T-helper 1 cell treated with Interleukin-12 subunit alpha and Interleukin-12 subunit beta and Interleukin-4 antibody, amounts not matched to agents 30 ng/mL and 1 ng/mL, for 36 hours (primary cell): ENCODE measurements around the gene EPN1. TPM values are rescaled to one million over a fixed set of nuclear protein-coding genes. Genes with fewer than 3 reads are reported as not detected.

Source experiments
- intact Hi-C: fragments of 100-400 bp; cut with micrococcal nuclease; formaldehyde crosslinking; loops from one replicate; pipeline ENCODE4 v1.15.1; 2024
- total RNA-seq: library from RNA; stranded (reverse); gene quantifications from 2 replicates; pipeline ENCODE4 v1.2.3, GENCODE V29; 2022

EPN1 gene
- total RNA-seq, 1 donor from 2014 or later, result 55.9 TPM

DNA sequence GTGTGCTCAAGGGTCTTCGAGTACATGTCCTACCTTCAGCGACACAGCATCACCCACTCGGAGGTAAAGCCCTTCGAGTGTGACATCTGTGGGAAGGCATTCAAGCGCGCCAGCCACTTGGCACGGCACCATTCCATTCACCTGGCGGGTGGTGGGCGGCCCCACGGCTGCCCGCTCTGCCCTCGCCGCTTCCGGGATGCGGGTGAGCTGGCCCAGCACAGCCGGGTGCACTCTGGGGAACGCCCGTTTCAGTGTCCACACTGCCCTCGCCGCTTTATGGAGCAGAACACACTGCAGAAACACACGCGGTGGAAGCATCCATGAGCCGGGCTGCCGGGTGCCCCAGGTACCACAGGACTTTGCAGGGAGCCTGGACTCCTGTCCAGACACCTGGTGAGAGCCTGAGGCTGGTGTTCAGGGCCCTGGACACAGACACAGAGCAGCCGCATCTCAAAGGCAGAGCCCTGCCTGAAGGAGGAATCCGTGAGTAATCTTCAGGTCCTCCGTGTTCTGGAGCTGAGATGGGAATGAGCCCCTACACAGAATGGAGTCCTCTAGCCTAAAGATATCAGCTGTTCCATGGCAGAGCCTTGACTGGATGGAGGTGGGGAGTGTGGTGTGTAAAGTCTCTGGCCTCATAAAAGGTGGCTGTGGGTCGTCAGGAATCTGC is 30.0 kb upstream of the EPN1 start:
- intact Hi-C loops, result loop anchor here (5.0 kb wide), 2 partner anchors 258 to 1443 kb away; partner anchors contain the start of genes RPL28 and RPS9

DNA sequence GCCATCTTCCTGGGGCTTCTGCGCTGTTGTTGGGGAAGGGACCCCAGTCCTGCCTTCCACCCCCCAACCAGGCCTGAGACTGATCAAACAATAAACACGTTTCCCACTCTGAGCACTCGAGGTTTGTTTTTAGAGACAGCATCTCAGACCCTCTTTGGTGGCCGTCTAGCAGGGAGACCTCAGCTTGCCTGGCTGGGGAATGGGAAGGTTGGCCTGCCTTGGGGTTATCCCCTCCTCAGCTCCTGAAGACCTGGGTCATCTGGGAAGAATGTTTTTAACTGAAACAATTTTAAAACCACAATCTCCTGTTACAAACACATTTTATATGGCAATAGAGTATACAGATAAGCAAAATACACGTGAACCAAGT is 29.5 kb upstream of the EPN1 start:
- intact Hi-C loops, result no loop called here

DNA sequence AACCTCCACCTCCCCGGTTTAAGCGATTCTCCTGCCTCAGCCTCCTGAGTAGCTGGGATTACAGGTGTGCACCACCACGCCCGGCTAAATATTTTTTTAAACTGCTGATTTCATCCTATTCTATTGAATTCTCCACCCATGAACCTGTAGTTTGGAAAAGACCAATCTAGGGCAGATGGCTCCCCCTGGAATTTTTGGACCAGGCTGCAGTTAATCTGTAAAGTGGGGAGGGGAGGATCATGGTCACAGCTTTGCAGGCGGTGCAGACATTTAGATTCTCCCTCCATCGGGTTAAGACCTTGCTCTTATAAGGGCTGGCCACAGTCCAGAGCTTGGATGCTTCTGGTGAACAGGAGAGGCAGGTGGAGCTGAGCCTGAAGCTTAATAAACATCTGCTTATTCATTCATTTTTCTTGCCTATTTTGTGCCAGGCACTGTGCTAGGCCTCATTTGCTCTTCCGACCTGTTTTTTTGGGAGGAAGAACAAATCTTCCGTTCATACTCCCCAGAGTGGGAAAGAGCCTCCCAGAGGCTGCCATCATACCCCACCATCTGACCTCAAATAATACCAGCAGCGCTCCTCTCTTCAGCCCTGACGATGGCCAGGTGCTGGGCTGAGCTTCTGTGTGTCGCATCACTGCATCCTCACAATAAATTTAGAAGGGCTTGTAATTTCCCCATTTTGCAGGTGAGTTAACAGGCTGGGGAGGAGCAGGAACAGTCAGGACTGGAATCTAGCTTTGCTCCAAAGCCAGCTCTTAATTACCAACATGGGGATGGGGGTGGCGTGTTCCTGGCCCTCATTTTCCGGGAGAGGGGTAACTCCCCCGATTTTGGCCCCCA is 27.9 kb upstream of the EPN1 start:
- intact Hi-C loops, result no loop called here

DNA sequence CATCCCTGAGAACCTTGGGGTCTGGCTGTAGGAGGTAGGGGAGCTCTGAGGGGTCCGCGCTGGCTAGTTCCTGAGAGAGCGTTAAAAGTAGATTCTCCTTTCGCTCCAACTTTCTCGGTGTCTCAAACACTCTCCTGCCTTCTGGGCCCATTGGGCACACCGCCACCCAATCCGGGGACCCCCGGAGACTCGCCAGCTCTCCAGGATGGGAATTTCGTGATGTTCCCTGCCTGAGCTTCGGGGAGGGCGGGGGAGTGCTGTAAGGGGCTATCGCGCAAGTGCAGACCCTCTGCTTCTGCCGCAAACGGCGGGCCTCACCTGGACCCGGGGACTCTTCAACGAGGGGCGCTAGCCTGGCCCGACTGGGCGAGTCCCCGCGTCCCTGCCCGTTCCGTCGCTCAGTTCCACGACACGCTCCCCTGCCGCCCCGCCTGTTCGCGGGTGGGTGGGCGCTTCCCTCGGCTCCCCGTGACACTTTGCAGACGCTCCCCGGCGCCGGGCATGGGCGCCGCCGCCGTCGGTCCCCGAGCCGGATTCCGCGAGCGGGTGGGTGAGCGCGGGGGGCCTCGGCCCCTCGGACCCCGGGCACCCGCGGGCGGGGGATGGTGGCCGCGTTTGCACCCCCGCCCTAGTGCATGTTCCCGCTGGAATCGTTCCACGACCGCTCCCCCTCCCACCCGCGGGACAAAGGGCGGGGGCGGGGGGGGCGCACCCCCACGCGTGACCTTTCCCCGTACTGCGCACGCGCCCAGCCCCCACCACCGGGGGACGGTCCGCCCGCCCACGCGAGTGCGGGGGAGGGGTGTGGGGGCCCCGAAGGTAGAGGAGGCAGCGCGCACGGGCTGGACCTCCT is 27.1 kb upstream of the EPN1 start, which contains the start of gene CCDC106:
Gene CCDC106, plus strand, starts transcription at position 481 of the 853 bp plus-strand sequence. CDS start 835 bp downstream, outside the sequence.
- intact Hi-C loops, result no loop called here

DNA sequence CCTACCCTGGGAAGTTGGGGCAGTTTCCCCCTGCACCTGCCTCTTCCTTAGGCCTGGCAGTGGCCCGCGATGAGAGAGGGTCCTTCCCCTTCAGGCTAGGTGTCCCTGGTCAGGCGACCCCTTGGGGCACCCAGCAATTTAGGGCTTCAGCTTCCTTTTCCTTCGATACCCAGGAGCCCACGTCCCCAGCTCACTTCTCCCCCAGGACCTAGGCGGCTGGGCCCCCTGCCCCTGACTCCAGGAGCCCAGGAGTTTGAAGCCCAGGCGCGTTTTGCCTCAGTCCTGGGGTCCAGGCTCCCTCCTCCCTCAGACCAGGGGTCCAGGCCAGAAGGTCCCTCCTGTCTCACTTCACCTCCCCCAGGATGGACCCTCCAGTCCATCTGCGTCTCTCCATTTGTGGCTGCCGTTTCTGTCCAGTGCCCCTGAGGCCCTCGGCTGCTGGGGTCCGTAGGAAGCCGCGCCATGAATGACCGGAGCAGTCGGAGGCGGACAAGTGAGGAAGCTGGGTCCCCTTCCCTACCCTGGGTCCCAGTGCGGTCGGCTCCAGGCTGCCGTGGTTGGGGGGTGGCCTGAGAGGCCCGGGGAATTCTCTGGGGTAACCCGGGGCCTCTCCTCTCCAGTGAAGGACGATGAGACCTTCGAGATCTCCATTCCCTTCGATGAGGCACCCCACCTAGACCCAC is 26.3 kb upstream of the EPN1 start:
- intact Hi-C loops, result no loop called here

DNA sequence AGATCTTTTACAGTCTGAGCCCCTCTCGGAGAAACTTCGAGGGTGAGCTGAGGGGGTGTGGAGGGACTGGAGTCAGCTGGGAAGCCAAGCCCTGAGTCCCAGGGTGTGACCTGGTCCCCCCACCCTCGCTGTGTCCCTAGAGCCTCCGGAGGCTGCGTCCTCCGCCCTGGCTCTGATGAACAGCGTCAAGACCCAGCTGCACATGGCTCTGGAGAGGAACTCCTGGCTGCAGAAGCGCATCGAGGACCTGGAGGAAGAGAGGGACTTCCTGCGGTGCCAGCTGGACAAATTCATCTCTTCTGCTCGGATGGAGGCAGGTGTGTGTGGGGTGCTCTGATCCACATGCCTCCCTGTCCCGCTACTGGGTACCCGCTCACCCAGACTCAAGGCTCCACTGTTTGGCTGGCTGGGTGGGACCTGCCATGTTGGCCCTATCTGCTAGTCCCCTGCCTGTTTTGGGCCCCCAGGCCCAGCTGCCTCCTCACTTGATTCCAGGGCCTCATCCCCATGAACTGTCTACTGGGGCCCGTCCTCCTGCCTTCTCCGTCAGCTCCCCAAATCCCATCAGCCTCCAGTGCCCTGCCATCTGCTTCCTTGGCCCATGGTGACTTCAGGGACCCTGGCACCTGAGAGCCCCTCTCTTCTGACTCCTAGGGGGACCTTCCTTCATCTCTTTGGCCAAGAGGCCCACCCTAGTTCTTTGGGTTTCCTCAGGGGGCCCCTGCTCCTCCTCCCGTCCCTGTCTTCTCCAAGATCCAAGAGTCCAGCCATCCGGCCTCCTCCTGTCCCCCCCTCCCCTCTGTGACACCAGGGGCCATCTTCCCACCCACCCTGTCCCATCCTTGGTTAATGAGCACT is 25.5 kb upstream of the EPN1 start:
- intact Hi-C loops, result loop anchor here (10.0 kb wide), 1 partner anchor 885 kb away; the partner anchor contains the start of gene ZFP28

DNA sequence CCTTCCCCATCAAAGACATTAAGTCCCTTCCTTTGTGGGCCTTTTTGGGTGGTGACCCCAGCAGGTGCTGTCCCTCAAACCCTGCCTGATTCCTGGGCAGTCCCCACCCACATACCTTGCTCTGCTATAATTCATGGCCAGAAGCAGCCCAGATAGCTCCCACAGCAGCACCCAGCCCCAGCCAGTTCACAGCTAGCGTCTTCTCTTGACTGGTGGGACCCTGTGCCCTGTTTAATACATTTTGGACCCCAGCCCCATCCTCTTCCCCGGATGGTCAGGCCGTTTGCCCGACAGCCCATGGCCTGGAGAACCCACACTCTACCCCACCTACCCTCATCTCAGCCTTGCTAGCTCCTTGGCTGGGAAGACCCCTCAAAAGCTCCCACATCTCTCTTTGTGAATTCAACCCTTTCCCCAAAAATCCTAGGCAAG is 24.9 kb upstream of the EPN1 start:
- intact Hi-C loops, result loop anchor here (10.0 kb wide), 1 partner anchor 885 kb away; the partner anchor contains the start of gene ZFP28

DNA sequence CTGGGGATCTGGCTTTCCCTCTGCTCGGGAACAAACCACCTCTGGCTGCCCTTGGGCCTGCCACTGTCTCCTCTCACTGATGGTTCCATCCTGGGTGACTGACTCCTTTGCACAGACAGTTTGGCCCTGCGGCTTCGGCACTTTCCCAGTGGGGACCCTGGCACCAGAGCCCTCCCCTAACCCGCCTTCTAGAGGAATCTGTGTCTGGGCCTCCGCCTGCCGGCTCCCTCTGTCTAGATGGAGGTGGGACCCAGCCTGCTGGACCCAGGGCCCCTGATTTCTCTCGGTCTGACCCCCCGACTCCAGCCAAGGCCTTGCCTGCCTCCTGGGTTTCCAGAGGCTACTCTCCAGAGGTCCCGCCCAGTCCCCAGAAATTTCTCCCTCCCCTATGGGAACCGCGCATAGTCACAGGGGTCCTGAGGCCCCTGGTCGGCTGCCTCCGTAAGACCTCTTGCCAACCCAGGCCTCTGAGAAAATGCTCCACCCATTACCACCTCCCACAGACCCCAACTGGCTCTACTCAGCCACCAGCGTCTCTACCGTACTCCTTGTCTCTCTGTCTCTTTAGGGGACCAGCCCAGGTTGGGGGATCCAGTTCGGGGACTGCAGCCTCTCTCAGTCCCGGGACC is 24.3 kb upstream of the EPN1 start:
- intact Hi-C loops, result loop anchor here (10.0 kb wide), 1 partner anchor 884 kb away; the partner anchor contains the start of gene ZFP28

DNA sequence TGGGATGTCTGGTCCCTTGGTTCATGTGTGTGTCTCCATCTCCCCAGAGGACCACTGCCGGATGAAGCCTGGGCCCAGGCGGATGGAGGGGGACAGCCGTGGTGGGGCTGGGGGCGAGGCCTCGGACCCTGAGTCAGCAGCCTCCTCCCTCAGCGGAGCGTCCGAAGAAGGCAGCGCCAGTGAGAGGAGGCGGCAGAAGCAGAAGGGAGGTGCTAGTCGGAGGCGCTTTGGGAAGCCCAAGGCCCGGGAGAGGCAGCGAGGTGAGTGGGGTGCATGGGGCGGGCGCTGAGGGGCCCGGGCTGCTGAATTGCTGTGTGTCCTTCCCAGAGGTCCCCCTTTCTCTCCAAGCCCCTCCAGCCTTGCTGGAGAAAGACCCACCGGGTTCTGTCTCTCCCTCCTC is 23.8 kb upstream of the EPN1 start:
- intact Hi-C loops, result loop anchor here (10.0 kb wide), 1 partner anchor 884 kb away; the partner anchor contains the start of gene ZFP28

DNA sequence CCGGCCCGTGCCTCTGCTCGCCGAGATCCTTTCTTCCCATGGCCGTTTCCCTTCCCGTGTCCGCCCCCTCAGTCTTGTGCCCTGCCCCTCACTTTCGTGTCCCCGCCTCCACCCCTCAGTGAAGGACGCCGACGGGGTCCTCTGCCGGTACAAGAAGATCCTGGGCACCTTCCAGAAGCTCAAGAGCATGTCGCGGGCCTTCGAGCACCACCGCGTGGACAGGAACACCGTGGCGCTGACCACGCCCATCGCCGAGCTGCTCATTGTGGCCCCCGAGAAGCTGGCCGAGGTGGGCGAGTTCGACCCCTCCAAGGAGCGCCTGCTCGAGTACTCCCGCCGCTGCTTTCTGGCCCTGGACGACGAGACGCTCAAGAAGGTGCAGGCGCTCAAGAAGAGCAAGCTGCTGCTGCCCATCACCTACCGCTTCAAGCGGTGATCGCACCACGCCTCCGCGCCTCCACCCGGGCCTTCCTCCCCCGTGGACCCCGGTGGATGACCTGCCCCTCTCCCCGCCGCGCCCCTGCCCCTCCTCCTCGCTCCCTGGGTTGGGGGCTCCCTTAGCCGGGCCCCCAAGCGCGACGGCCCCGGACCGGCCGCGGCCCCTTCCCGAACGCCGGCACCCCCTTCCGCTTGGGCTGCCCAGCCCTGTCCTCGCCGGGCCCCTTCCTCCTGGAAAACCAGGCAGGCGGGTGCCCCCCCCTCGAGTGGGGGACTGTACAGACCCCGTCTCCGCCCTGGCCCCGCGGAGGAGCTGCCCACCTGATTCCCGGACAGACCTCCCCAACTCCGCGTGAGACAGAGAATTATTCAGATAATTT is 22.5 kb upstream of the EPN1 start:
- intact Hi-C loops, result loop anchor here (1.0 to 10.0 kb wide), 3 partner anchors 9 to 882 kb away; partner anchors contain the start of genes ZFP28 and ZNF581

DNA sequence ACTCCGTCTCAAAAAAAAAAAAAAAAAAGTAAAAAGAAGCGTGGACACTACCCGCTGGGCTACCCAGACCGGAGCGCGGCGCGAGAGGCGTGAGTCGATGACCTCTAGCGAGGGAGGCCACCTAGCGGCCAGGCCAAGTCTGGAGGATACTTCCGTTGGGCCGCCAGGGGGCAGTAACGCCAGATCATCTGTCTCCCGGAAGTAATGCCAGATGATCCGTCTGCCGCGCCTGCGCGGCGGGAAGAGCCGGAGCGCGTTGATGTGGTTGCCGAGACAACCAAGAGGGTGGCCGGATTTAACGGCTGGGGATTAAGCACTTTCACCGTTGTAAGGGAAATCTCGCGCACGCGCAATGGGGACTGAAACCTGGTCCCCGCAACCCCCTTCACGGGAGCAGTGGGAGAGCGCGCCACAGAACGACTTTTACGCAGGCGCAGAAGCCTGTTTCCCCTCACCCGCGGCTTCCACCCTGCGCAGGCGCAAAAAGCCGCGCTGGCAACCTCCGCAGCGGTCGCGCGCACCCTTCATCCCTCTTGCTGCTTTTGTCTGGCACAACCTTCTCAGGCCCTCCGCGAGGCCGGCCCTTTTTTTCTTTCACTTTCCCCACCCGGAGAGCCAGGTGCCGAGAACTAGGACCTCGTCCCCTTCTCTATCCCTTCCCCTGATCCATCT is 21.2 kb upstream of the EPN1 start:
- intact Hi-C loops, result loop anchor here (1.0 to 10.0 kb wide), 16 partner anchors 10 to 1781 kb away; partner anchors contain the start of genes EPN1, FIZ1, KMT5C and RPL28

DNA sequence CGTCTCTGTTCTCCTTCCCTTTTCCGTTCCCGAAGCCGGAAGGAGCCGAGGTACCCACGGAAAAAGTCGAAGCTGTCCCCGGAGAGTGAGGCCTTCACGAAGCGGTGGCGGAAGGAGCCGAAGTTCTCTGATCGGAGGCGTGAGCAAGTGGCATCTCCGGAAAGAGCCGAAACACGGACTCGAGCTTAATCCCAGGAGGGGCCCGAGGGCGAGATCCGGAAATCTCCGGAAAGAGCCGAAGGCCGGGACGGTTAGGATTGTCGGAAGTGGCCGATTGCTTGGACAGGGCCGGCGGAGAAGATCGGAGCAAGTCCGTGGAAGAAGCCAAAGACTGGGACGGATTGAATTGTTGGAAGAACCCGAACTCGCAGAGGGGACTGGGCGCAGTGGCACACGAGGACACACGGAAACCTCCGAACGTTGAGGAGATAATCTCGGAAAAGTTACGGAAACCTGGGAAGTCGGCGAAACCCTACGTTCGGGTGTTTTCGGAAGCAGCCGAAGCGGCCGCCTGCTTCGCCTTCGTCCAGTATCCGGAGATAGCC is 20.6 kb upstream of the EPN1 start:
- intact Hi-C loops, result loop anchor here (1.0 to 10.0 kb wide), 14 partner anchors 21 to 1780 kb away; partner anchors contain the start of genes EPN1, FIZ1, KMT5C and RPL28

DNA sequence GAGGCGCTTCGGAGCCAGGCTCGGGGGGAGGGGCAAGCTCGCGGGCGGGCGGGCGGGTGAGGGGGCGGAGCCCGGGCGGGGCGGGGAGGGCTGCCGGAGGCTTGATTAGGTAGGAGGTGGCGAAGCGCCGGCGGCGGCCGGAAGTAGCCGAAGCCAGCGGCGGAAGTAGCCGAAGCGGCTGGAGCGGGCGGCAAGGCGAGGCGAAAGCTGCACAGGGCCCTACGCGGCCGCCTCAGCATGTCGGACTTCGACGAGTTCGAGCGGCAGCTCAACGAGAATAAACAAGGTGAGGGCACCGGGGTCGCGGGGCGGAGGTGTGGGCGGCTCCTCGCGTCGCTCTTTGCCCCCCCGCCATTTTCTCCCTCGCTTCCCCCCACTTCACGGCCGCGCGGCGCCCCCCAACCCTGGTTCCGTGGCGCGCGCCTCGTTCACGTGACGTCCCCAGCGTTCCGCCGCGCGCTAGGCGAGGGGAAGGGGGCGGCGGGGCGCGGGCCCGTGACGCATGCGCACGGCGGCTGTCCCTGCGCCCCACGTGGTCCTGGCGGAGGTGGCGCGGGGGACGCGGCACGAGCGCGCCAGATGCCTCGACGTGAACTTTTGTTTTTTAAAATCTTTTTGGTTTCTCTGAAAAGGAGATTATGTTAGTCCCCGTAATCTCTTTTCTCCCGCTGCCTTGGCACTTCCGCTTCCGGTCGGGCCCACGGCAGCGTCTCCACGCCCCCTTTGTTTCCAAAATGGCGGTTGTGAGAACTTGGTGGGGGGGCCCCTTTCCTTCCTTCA is 20.0 kb upstream of the EPN1 start, which contains the start of gene U2AF2:
Gene U2AF2, plus strand, starts transcription at position 168 of the 780 bp plus-strand sequence. Its CDS starts 70 bp downstream, at position 238.
- intact Hi-C loops, result loop anchor here (1.0 to 10.0 kb wide), 16 partner anchors 20 to 1780 kb away; partner anchors contain the start of genes CNOT3, EPN1, FIZ1 and KMT5C

DNA sequence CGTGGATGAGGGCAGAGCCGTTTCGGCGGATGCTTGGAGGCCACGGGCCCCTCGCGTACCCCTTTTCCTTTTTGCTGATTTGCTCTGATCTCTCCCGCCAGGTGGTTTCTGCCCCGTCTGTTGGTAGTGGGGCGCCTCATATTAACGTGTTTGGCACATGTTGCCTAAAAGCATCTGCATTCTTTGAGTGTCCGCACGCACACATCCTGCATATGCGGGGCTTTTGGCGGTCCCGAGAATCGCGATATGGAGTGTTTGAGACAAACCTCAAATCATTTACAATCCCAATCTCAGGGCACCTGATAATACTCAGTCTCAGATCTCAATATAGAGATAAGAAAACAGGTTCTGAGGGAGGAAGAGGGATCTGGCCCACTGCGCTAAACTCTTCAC is 19.4 kb upstream of the EPN1 start:
- intact Hi-C loops, result loop anchor here (1.0 to 10.0 kb wide), 6 partner anchors 179 to 1779 kb away; partner anchors contain the start of genes CNOT3, ZFP28, ZNF628 and ZNF749

DNA sequence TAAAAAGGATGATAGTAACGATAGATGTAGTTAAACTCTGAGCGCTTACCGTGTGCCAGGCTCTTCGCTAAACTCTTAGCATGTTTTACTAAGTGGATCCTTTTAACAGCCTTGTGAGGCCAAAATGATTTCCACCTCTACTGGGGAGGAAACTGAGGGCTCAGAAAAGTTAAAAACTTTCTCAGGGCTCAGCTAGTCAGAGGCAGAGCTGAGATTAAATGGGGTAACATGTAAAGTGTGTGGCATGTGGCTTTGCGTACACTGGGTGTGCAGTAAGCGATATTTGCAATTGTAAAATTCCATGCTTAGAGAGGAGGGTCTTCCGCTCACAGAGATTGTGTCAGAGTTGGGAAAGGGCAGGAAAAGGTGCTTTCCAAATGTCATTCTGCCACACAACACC is 18.5 kb upstream of the EPN1 start:
- intact Hi-C loops, result loop anchor here (10.0 kb wide), 1 partner anchor 878 kb away; the partner anchor contains the start of gene ZFP28
